Dermis microvascular lymphatic vessel endothelial cell (primary cell): ENCODE data around the gene NPAS3. TPM values are rescaled to one million over a fixed set of nuclear protein-coding genes. Genes with fewer than 3 reads are reported as not detected.

Experiments
- DNase-seq, 2 donors: peaks; one replicate each; pipeline versions ENCODE4 v3.0.0 to v3.0.0-alpha.2; 2010; ENCODE audit warnings: low read depth in 2 of 2
- total RNA-seq: library from RNA; depleted of rRNA; stranded (reverse); fragments of >200 nt; gene quantifications from 2 replicates; pipeline ENCODE4 v1.2.1, GENCODE V29; 2014

NPAS3 gene
- total RNA-seq, 1 donor from 2014 or later: 0.13 TPM

DNA sequence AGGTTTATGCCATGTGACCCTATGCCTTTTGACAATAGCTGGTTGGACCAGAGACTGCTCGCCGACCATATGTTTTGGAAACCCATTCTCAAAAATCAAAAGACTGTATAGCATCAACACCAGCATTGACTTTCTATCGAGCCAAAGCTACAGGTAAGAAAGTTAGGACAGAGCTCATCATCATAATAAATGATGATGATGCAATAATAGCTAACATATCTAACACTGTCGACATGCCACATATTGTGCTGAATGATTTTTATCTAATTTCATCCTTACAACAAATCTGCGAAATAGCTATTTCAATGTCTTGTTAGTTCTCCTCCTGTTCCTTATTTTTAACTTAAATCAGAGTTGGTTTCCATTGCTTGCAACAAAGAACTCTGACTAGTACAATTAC, 909.3 kb downstream of the NPAS3 start:
- no peak for DNase-seq

GRCh38 chr14:33848706-33849454, 910.2 kb downstream of the NPAS3 start:
- DNase-seq: peak; percentile 18 to 52

GRCh38 chr14:33849455-33849801, 910.7 kb downstream of the NPAS3 start:
- no peak for DNase-seq

DNA sequence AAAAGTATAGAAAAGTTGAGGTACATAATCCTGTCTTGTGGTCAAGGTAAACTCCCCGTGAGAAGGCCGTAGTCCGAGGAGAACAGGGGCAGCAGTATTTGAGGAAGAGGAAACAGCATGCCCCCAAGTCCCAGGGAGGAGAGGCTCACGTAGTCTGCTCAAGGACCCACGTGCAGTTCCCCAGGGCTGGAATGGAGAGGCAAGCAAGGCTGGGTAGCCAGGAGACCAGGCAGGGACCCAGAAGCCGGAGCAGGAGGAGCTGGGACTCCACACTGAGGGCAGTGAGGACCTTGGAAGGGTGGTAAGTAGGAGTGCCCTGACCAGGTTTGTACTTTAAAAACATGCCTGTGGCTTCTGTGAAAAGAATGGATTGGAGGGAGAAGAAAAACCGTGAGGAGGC, 912.1 kb downstream of the NPAS3 start:
- DNase-seq: no peak

DNA sequence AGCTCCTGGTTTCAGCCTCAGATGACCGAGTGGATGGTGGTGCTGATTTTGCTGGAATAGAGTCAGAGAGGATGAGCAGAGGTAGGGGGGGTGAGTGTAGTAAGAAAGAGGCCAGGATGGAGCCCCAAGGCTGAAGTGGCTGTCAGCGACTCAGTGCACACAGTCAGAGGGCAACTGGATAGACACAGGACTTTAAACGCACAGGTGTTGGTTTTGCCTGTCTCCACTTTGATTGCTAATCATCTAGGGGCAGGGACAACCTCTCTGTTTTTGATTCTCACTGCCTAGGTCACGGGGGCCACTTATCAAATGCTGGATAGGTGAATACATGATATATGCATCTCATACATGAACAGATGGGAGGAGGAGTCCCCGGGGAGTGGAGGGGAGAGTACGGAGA, 912.7 kb downstream of the NPAS3 start:
- no peak for DNase-seq

GRCh38 chr14:33851931-33852330, 913.3 kb downstream of the NPAS3 start:
- DNase-seq: no peak
